MM.1S (cell line): ENCODE measurements around the gene ALDH8A1.

Experiments
- EZH2 ChIP-seq: fragments of 300-600 bp; sonication (generic); optimal IDR thresholded peaks from 2 replicates; pipeline ENCODE3; 2017; ENCODE audit warnings: low read depth, mild to moderate bottlenecking, antibody characterized with exemption, low read length, mixed read lengths
- EZH2phosphoT487 ChIP-seq: fragments of 300-600 bp; sonication (generic); IDR thresholded peaks from 2 replicates; pipeline ENCODE4 v1.6.1; 2018; ENCODE audit warnings: antibody characterized with exemption, low read length
- TF ChIP-seq, protein P1 (sequence below): fragments of 300-600 bp; sonication (generic); IDR thresholded peaks from 2 replicates; pipeline ENCODE4 v1.5.1; 2016; ENCODE audit warnings: antibody characterized with exemption, low read length, mixed read lengths

DNA sequence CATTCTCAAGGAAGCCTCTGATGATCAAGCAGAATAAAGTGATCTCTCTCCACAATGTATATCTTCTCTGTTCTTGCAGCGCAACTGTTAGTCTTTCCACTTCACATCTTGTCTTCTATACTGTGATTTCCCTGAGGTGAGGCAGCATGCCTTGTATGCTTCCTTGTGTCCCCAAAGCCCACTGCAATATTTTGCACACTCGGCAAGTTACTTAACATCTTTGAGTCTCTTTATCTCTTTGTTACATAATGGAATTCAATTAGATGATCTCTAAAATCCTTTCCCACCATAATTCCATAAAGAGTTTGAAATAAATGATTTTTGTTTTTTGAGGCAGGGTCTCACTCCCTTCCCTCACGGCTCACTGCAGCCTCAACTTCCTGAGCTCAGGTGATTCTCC, 40.4 kb upstream of the ALDH8A1 start:
- TF ChIP-seq, protein P1, sequence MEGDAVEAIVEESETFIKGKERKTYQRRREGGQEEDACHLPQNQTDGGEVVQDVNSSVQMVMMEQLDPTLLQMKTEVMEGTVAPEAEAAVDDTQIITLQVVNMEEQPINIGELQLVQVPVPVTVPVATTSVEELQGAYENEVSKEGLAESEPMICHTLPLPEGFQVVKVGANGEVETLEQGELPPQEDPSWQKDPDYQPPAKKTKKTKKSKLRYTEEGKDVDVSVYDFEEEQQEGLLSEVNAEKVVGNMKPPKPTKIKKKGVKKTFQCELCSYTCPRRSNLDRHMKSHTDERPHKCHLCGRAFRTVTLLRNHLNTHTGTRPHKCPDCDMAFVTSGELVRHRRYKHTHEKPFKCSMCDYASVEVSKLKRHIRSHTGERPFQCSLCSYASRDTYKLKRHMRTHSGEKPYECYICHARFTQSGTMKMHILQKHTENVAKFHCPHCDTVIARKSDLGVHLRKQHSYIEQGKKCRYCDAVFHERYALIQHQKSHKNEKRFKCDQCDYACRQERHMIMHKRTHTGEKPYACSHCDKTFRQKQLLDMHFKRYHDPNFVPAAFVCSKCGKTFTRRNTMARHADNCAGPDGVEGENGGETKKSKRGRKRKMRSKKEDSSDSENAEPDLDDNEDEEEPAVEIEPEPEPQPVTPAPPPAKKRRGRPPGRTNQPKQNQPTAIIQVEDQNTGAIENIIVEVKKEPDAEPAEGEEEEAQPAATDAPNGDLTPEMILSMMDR, result no peak
- no peak for TF ChIP-seq EZH2phosphoT487
- TF ChIP-seq EZH2, result no peak
